HG02870 (cell line): ENCODE measurements around the gene SUN3.
"Not testable (repeated sequence)": the region's sequence is repeated elsewhere in the genome, so short reads cannot be mapped to it uniquely, and the experiment has no call there.

Source experiments
- ATAC-seq: cut with Tn5 transposase; IDR thresholded peaks from one replicate; pipeline ENCODE4 v1.9.1; 2021; ENCODE audit warnings: mild to moderate bottlenecking, moderate library complexity; ENCODE audit not compliant: unreplicated experiment

The SUN3 gene

GRCh38 chr7:47946581-47947354 is 82.1 kb downstream of the SUN3 start:
- no peak for ATAC-seq

- ATAC-seq, result peak; percentile 52
Measured at GRCh38 chr7:47945261-47946015, 83.5 kb downstream of the SUN3 start.

GRCh38 chr7:47944536-47945260 is 84.2 kb downstream of the SUN3 start:
- ATAC-seq, result no peak

DNA sequence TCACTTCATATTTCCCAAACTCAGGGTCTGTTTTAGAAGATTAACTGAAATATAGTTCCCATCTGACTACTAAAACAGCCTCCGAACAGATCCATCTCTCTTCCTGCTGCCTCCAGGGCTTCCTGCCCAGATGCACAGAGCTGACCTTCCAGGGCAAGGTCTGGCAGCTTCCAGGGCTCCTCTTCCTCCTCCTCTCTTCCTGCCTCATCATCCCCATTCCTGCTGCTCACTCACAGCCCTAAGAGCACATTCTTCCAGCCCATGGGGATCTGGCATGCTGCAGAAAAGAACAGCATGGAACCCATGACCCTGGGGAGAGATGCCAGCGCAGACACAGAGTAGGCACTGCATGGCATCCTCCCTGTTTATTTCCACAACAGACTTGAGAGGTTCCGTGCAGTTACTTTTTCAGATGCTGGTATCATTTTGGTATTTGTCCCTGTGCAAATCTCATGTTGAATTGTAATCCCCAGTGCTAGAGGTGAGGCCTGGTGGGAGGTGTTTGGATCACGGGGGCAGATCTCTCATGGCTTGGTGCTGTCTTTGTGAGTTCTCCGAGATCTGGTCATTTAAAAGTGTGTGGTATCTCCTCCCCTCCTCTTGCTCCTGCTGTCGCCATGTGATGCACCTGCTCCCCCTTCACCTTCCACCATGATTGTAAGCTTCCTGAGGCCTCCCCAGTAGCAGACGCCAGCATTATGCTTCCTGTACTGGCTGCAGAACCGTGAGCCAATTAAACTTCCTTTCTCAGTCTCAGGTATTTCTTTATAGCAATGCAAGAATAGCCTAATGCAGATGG is 85.0 kb downstream of the SUN3 start:
- no peak for ATAC-seq

DNA sequence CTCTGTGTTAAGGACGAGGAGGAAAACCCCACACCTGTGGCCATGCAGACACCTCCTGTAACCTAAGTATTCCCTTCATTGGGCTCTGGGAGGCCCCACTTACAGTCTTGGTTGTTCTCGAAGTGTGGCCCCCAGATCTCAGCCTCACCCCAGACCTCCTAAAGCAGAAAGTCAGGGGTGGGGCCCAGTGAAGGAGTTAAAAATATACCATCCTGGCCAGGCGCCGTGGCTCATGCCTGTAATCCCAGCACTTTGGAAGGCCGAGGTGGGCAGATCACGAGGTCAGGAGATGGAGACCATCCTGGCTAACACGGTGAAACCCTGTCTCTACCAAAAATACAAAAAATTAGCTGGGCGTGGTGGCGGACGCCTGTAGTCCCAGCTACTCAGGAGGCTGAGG is 86.3 kb downstream of the SUN3 start:
- not testable (repeated sequence) for ATAC-seq

DNA sequence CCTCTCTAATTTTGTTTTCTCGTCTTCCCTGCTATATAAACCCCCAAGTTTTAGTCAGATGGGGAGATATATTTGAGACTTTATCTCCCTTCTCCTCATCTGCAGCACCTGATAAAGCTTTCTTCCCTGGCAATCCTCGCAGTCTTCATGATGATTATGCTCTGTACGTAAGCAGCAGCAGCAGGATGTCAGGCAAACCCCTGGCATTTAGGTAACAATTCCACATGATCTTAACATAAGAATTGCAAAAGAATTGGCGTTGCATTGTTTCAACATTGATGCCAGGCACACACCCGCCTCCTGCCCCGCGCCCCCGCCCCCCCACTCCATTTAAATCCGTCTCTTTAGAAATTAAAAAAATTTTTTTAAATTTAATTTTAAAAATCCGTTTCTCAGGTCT is 86.8 kb downstream of the SUN3 start:
- ATAC-seq, result no peak

GRCh38 chr7:47941136-47941844 is 87.6 kb downstream of the SUN3 start:
- ATAC-seq, result no peak

DNA sequence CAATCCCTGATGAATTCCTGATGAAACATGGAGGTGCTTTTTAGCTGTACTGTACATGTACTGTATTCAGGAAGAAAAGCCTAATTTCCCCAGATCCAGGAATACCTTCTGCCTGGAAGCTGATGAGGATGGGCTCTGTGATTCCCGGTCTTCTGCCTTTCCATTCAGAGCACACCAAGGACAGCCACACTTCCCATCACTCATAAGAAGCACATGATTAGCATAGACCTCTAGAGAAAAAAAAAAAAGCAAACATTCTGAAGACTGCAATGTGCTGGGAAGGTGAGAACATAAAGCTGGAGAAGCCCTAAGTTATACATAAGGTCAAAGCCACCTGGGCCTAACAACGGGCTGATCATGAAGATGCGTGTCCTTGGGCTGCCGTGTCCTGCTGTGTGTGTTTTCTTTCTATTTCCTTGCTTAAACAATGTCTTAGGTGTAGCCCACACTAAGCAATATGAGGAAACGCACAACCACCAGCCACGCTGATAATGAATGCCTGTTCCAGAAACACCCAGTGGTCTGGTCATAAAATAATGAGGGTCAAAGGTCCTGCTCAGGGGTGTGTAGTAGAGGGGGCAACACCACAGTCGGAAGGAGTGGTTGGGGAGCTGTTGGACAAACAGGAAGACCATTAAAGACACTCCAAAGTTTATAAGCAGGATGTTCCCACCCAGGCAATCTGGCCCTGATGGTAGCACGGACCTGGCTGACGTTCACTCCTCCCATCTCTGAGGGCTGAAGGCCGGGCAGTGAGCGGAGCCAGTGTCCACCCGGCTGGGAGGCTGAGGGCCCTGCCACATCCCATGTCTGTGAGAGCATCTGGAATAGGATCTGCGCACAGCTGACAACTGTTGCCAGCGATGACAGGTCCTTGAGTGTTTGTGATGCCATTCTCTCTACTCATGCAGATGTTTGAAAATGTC is 88.6 kb downstream of the SUN3 start:
- ATAC-seq, result no peak

- ATAC-seq, result no peak
Measured at GRCh38 chr7:47939425-47940036, 89.4 kb downstream of the SUN3 start.

DNA sequence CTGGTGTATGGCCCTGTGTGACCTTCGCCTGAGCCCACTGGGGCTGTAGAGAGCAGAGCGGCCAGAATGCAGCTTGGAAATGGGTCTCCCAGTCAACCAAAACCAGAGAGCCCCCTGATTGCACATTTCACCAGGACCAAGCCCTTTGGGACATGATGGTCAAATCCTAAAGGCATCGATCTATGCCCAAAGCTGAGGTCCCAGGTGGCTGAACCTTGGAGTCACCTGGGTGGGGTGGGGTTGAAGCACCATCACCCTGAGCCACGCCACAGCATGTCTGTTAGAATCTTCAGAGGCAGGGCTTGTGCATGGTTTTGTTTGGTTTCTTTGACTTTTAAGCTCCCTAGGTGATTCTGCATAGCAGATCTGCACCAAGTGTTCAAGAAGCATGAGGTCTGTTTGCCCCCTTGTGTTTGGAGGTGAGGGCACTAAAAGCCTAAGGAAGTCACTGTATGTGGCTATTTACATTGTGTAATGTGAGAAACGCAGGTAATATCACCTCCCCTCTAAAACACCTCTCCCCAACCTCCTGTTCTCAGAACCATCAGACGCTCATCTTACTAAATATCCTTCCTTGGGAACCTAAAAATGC is 90.2 kb downstream of the SUN3 start:
- ATAC-seq, result no peak

DNA sequence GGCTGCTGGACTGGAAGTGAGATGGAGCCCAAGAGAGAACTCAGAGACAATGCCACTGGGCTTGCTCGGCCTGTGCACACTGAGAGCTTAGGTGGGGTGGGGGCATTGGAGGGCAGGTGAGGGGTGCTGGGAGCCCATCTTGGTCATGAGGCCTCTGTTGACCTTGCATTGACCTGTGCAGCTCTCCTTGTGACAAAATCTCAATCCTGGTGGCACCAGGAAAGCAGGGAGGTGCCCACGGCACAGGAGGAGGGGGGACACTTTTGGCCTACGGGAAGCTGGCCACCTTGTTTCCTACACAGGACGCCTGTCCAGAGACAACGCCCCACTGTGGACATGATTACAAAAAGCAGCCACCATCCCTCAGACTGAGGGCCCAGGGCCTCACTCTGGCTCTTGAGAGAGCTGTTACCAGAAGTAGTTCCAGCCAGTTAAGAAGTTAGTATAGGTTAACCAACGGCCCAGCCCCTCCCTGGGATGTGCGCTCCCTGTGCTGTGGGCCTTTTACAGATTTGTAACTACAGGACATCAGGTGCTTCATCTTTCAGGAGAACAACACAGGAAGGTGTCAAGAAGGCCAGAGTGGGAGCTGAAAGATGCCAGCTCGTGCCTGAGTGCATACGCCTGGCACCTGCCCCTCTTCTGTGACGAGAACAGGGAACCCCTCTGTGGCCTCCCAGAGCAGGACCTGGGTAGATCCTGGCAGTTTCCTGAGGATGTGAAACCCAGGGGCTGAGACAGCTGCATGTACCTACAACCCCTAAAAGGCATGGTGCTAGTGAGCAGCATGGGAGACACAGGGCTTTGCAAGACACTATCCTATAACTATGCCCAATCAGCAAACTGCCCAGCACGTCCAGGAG is 91.0 kb downstream of the SUN3 start:
- peak; percentile 44 for ATAC-seq
